ENCODE results near the gene RRP7A.

DNA sequence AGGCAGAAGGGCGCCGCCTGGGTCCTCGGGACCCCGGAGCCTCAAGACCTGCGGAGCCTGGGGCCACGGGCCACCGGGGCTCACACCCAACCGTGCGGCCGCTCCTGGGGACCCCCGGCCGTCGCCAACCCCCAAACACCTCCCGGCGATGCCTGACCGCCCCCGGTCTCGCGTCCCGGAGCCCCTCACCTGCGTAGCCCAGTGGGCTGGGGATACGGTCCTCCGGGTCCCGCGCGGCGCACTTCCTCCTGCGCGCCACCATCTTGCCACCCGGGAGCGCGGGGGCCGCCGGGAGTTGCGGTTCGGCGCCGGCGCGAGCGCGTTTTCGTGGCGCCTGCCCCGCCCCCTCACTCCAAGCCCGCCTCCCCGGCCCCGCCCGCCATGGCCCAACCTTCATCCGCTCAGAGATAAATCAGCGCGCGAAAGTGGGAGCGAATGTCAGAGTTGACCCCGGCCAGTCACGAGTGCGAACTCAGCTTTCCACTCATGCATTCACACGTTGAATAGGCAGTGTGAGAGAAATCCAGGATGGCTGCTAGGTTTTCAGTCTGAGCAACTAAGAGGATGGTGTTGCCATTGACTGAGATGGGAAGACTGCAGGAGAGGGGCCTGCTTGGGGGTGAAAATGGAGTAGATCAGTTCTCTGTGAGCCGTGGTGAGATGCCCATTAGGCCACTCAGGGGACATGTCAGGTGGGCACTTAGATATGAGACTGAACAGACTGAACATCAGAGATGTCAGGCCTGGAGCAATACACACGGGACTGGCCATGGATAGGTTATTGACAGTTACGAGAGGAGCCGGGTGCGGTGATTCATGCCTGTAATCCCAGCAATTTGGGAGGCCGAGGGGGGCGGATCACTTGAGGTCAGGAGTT, at the start of gene RRP7A:
- TF ChIP-seq, protein P1, sequence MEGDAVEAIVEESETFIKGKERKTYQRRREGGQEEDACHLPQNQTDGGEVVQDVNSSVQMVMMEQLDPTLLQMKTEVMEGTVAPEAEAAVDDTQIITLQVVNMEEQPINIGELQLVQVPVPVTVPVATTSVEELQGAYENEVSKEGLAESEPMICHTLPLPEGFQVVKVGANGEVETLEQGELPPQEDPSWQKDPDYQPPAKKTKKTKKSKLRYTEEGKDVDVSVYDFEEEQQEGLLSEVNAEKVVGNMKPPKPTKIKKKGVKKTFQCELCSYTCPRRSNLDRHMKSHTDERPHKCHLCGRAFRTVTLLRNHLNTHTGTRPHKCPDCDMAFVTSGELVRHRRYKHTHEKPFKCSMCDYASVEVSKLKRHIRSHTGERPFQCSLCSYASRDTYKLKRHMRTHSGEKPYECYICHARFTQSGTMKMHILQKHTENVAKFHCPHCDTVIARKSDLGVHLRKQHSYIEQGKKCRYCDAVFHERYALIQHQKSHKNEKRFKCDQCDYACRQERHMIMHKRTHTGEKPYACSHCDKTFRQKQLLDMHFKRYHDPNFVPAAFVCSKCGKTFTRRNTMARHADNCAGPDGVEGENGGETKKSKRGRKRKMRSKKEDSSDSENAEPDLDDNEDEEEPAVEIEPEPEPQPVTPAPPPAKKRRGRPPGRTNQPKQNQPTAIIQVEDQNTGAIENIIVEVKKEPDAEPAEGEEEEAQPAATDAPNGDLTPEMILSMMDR (IDR thresholded peaks at IDR 0.05): no peak
- TF ChIP-seq POLR2A (IDR thresholded peaks at IDR 0.05): peak in 1 of 2 donors; percentile 75

All from thyroid gland (tissue), 4 donors.